PC-3 (cell line): ENCODE results near the gene MID1.

Experiments used
- CTCF ChIP-seq: fragments of 300-600 bp; sonication (generic); conservative IDR thresholded peaks from 2 replicates; pipeline ENCODE4 v1.5.1; 2017; ENCODE audit warnings: antibody characterized with exemption, low read depth, mild to moderate bottlenecking, low read length
- EZH2 ChIP-seq: fragments of 300-600 bp; sonication (generic); IDR thresholded peaks from one replicate; pipeline ENCODE4 v1.6.1; 2017; ENCODE audit warnings: antibody characterized with exemption, mild to moderate bottlenecking, low read length; ENCODE audit not compliant: unreplicated experiment
- EZH2phosphoT487 ChIP-seq: fragments of 300-600 bp; sonication (generic); IDR thresholded peaks from 2 replicates; pipeline ENCODE4 v1.6.1; 2018; ENCODE audit warnings: mild to moderate bottlenecking, antibody characterized with exemption, low read length, borderline replicate concordance

GRCh38 chrX:10600479-10600878 lies 19.9 kb downstream of the MID1 start:
- TF ChIP-seq CTCF, result no peak
- TF ChIP-seq EZH2, result no peak
- TF ChIP-seq EZH2phosphoT487, result no peak
